Memory B cell (primary cell): Measurements from ENCODE around the gene UBP1.
"Not testable (repeated sequence)": the region's sequence is repeated elsewhere in the genome, so short reads cannot be mapped to it uniquely, and the experiment has no call there.

ENCODE experiments used
- ATAC-seq: fragments of 150-1000 bp; cut with Tn5 transposase; 2 replicates; pipeline ENCODE4 v1.10.0; 2021; ENCODE audit warnings: low read depth, mild to moderate bottlenecking, moderate library complexity
- DNase-seq, 2 donors: peaks; one replicate each; pipeline ENCODE4 v3.0.0; 2022; ENCODE audit warnings: low spot score in 2 of 2
- H3K27ac Mint-ChIP-seq: one replicate; pipeline ENCODE4 v1.8.0; 2022; ENCODE audit warnings: mild to moderate bottlenecking, moderate library complexity, mixed read lengths
- H3K27me3 Mint-ChIP-seq: one replicate; pipeline ENCODE4 v1.8.0; 2022; ENCODE audit warnings: mixed read lengths
- H3K36me3 Mint-ChIP-seq: one replicate; pipeline ENCODE4 v1.8.0; 2022; ENCODE audit warnings: mild to moderate bottlenecking, mixed read lengths
- H3K4me1 Mint-ChIP-seq: one replicate; pipeline ENCODE4 v1.8.0; 2022; ENCODE audit warnings: mixed read lengths
- H3K4me3 Mint-ChIP-seq: one replicate; pipeline ENCODE4 v1.8.0; 2022; ENCODE audit warnings: mild to moderate bottlenecking, moderate library complexity, mixed read lengths
- H3K9me3 Mint-ChIP-seq: one replicate; pipeline ENCODE4 v1.8.0; 2022; ENCODE audit warnings: mixed read lengths

The UBP1 gene

DNA sequence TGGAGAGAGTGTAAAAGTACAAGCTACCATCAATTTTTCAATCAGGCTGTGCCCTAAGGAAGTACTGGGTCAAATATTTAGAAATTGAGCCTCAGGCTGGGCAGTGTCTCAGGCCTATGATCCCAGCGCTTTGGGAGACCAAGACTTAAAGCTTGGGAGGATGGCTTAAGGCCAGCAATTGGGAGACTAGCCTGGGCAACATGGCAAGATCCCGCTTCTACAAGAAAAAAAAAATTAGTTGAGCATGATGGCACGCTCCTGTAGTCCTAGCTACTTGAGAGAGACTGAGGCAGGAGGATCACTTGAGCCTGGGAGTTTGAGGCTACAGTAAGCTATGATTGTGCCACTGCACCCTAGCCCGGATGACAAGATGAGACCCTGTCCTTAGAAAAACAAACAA lies 2.0 kb upstream of the UBP1 start:
- ATAC-seq (no peak), DNase-seq (no peak)
- H3K27me3 Mint-ChIP-seq, result no peaks in the 10 kb centered on the region
- peak overlapping the region; percentile 12 for H3K4me3 Mint-ChIP-seq
- no peaks in the 10 kb centered on the region for H3K36me3 Mint-ChIP-seq
- H3K9me3 Mint-ChIP-seq, result no peaks in the 10 kb centered on the region
- peak overlapping the region; percentile 100 for H3K27ac Mint-ChIP-seq
- H3K4me1 Mint-ChIP-seq, result peaks cover 18% of the 10 kb centered on the region

- Mint-ChIP-seq H3K9me3 (no peaks in the 10 kb centered on the region), H3K27me3 (no peaks in the 10 kb centered on the region), H3K4me1 (peaks cover 21% of the 10 kb centered on the region), H3K36me3 (no peaks in the 10 kb centered on the region), H3K27ac (peak overlapping the region; percentile 100), H3K4me3 (peak overlapping the region; percentile 100)
- no peak for DNase-seq
- peak; percentile 2 for ATAC-seq
These were observed 1.2 kb upstream of the UBP1 start for GRCh38 chr3:33441225-33441976.

DNA sequence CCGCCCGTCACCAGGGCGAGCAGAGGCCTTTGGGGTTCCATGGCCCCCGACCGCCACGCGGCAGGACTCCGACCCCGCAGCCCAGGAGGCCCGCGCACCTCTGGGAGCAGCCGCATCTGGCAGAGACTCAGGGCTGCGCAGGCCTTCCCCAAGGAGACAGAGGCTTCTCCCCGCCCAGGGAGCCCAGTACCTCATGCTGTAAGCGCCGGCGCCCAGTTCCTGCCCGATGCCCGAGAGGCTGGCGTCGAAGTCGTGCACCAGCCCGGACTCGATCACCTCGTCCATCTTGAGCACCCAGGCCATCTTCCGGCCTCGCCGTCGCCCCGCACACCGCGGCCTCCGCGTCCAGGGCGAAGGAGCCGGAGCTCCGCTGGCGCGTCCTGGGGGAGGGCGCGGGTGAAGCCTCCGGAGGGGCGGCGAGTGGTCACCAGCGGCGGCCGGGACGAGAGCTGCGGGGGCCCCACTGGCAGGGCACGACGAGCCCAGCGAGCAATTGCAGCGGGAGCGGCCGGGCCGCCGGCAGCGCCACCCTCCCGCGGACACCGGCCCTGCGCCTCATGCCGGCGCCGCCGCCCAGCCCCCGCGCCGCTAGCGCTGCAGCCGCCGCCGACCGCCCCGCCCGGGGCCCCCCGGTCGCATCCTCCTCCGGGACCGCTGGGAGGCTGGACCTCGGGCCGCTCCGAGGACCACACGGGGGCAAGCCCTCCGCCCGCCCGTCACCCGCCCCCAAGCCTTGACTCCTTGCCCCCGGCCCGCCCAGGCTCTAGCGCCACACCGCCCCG lies 468 bp downstream of the UBP1 start:
- H3K27ac Mint-ChIP-seq, result peak overlapping the region; percentile 100
- ATAC-seq (peak; percentile 18), DNase-seq (peak; percentile 23 to 68)
- peak overlapping the region; percentile 100 for H3K4me3 Mint-ChIP-seq
- no peaks in the 10 kb centered on the region for H3K27me3 Mint-ChIP-seq
- no peaks in the 10 kb centered on the region for H3K9me3 Mint-ChIP-seq
- H3K36me3 Mint-ChIP-seq, result no peaks in the 10 kb centered on the region
- H3K4me1 Mint-ChIP-seq, result peaks cover 26% of the 10 kb centered on the region

DNA sequence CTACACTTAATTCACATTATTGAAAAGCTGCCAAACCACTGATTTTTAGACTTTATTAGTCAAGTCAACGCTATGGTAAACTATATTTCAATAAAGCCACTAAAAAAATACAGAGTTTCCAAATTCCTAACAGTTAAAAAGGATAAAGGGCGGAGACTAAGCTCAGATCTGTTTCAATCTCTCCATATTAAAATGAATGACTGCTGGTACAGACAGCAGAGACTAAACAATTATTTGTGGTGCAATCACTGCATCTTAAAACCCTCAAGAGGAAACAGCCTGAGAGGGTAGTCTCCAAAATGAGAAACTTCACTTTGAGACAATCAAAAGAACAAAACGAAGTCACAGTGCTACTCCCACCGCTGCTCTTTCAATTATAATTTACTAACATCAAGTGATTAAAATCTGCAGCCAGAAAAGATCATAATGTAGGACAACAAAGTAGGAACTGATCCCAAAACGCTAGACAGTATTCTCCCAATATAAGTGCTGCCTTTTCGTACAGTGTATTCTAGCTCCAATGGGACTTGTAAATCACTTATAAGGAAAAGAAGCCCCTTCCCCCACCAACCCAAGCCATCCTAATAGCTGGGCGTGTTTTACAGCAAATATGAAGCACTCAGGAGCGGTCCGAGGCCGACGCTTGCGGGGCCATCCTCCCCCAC lies 1.2 kb downstream of the UBP1 start:
- peaks cover 26% of the 10 kb centered on the region for H3K4me1 Mint-ChIP-seq
- peak overlapping the region; percentile 89 for H3K27ac Mint-ChIP-seq
- ATAC-seq (no peak), DNase-seq (no peak)
- no peaks in the 10 kb centered on the region for H3K27me3 Mint-ChIP-seq
- H3K4me3 Mint-ChIP-seq, result peak overlapping the region; percentile 90
- H3K9me3 Mint-ChIP-seq, result no peaks in the 10 kb centered on the region
- H3K36me3 Mint-ChIP-seq, result no peaks in the 10 kb centered on the region

DNA sequence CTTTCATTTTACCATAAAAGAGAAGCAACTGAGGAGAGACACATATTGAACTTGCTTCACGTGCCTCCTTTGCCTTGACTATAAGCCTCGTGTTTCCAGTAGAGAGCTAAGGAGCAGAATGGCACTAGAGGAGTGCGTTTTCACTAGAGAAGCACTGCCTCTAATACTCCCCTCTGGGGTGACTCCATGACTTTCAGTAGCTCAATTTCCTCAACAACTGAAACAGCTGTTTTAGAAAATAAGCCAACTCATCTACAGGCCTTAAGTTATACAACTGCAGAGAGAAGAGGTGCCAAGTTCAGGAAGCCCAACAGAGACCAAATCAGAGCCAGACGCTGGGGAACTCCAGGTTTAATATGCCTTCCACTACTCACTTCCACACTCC lies 1.9 kb downstream of the UBP1 start:
- Mint-ChIP-seq H3K36me3 (no peaks in the 10 kb centered on the region), H3K27me3 (no peaks in the 10 kb centered on the region), H3K9me3 (no peaks in the 10 kb centered on the region), H3K4me1 (peaks cover 31% of the 10 kb centered on the region), H3K27ac (peak overlapping the region; percentile 89), H3K4me3 (peak overlapping the region; percentile 90)
- ATAC-seq, result no peak
- no peak for DNase-seq

DNA sequence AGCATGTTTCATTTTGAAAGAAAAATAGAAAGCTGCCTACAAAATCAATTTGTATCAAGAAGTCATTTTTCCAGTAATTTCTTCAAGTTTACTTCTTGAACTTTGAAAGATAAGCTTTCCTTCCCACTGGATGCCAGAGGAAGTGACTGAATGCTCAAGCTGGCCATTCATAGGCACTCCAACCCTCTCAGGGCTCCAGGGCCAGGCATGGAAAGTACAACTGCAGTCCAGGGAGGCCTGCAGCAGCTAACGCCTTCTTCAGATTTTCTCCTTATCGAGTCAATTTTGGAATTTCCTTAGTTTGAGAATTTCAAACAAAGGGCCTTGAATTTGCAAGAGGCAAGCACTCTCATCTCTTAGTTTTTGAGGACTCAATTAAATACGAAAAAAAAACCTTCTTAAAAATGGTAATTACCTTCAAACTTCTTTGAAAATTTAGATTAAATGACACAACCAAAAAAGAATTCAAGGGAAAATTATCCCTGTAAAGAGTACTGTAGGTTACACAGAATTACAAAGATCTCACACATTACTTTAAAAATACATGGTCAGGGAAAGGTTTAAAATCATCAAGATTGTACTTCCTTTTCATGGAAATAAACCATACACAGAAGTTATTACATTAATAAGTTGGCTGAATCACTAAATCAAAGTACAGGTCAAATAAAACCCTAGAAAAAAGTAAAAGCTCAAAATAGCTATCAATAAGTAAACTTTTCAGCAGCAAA lies 2.5 kb downstream of the UBP1 start:
- H3K36me3 Mint-ChIP-seq, result no peaks in the 10 kb centered on the region
- no peak for ATAC-seq
- no peaks in the 10 kb centered on the region for H3K27me3 Mint-ChIP-seq
- no peak for DNase-seq
- H3K9me3 Mint-ChIP-seq, result no peaks in the 10 kb centered on the region
- H3K4me1 Mint-ChIP-seq, result peaks cover 31% of the 10 kb centered on the region
- H3K4me3 Mint-ChIP-seq, result peak overlapping the region; percentile 90
- H3K27ac Mint-ChIP-seq, result peak overlapping the region; percentile 89

GRCh38 chr3:33433843-33434242 lies 6.4 kb downstream of the UBP1 start:
- Mint-ChIP-seq H3K27ac (no peak overlapping the region), H3K9me3 (no peaks in the 10 kb centered on the region), H3K4me1 (peaks cover 48% of the 10 kb centered on the region), H3K36me3 (no peaks in the 10 kb centered on the region), H3K27me3 (no peaks in the 10 kb centered on the region), H3K4me3 (no peak overlapping the region)
- DNase-seq, result no peak
- no peak for ATAC-seq

GRCh38 chr3:33430571-33430970 lies 9.6 kb downstream of the UBP1 start:
- H3K36me3 Mint-ChIP-seq, result no peaks in the 10 kb centered on the region
- DNase-seq (no peak), ATAC-seq (no peak)
- H3K9me3 Mint-ChIP-seq, result no peaks in the 10 kb centered on the region
- H3K4me3 Mint-ChIP-seq, result no peak overlapping the region
- peak overlapping the region; percentile 30 for H3K27ac Mint-ChIP-seq
- H3K27me3 Mint-ChIP-seq, result no peaks in the 10 kb centered on the region
- H3K4me1 Mint-ChIP-seq, result peaks cover 35% of the 10 kb centered on the region

GRCh38 chr3:33430061-33430460 lies 10.1 kb downstream of the UBP1 start:
- H3K4me3 Mint-ChIP-seq, result no peak overlapping the region
- no peak for ATAC-seq
- no peaks in the 10 kb centered on the region for H3K9me3 Mint-ChIP-seq

DNA sequence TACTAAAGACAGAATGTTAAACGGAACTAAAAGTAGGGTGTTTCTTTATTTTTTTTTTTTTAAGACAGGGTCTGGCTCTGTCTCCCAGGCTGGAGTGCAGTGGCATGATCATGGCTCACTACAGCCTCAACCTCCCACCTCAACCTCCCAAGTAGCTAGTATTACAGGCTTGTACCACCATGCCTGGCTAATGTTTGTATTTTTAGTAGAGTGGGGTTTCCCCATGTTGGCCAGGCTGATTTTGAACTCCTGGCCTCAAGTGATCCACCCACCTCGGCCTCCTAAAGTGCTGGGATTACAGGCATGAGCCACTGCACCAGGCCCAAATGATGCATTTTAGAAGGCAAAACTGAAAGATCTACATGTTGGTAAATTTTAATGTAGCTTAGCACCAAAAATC lies 10.9 kb downstream of the UBP1 start:
- not testable (repeated sequence) for ATAC-seq, H3K36me3 Mint-ChIP-seq, H3K4me3 Mint-ChIP-seq, H3K9me3 Mint-ChIP-seq, H3K27me3 Mint-ChIP-seq, DNase-seq
- peaks cover 32% of the 10 kb centered on the region for H3K4me1 Mint-ChIP-seq
- H3K27ac Mint-ChIP-seq, result peak overlapping the region; percentile 16

More at GRCh38 chr3:33430061-33430460, 10.1 kb downstream of the UBP1 start:
- DNase-seq, result no peak
- Mint-ChIP-seq H3K36me3 (peaks cover 2% of the 10 kb centered on the region), H3K27ac (peak overlapping the region; percentile 30), H3K4me1 (peaks cover 32% of the 10 kb centered on the region), H3K27me3 (no peaks in the 10 kb centered on the region)

DNA sequence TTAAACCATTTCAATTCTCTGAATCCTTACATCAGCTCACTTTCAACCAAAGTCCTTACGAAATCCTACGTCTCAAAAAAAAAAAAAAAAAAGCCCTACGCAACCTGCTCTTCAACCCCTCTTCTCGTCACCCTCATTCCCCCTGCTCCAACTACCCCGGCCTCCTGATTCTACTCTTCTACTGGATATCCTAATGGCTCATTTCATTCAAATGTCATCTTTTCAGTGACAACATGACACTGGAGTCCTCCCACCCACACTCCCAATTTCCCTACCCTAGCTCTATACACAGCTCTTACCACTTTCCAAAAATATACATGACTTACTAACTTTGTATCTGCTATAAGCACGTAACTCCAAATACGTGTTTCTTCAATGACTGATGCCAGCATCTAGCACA lies 11.5 kb downstream of the UBP1 start:
- no peaks in the 10 kb centered on the region for H3K27me3 Mint-ChIP-seq
- DNase-seq (no peak), ATAC-seq (no peak)
- H3K4me3 Mint-ChIP-seq, result no peak overlapping the region
- H3K36me3 Mint-ChIP-seq, result peaks cover 4% of the 10 kb centered on the region
- H3K27ac Mint-ChIP-seq, result peak overlapping the region; percentile 16
- H3K9me3 Mint-ChIP-seq, result no peaks in the 10 kb centered on the region
- H3K4me1 Mint-ChIP-seq, result peaks cover 31% of the 10 kb centered on the region

DNA sequence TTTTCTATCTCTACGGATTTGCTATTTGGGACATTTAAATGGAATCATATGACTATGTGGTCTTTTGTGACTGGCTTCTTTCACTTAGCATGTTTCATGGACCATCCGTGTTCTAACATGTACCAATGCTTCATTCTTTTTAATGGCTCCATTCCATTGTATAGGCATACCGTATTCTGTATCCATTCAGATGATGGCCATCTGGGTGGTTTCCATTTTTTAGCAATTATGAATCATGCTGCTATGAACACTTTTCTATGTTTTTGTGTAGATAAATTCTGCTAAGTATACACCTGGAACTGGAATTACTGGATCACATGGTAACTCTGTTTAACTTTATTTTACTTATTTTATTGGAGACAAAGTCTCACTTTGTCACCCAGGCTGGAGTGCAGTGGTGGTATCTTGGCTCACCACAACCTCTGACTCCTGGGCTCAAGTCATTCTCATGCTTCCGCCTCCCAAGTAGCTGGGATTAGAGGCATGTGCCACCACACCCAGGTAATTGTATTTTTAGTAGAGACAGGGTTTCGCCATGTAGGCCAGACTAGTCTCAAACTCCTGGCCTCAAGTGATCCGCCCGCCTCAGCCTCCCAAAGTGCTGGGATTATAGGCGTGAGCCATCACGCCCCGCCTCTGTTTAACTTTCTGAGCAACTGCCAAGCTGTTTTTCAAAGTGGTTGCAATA lies 13.4 kb downstream of the UBP1 start:
- peaks cover 11% of the 10 kb centered on the region for H3K36me3 Mint-ChIP-seq
- H3K4me3 Mint-ChIP-seq, result no peak overlapping the region
- no peaks in the 10 kb centered on the region for H3K27me3 Mint-ChIP-seq
- DNase-seq (no peak), ATAC-seq (no peak)
- H3K4me1 Mint-ChIP-seq, result peaks cover 27% of the 10 kb centered on the region
- no peaks in the 10 kb centered on the region for H3K9me3 Mint-ChIP-seq
- no peak overlapping the region for H3K27ac Mint-ChIP-seq

DNA sequence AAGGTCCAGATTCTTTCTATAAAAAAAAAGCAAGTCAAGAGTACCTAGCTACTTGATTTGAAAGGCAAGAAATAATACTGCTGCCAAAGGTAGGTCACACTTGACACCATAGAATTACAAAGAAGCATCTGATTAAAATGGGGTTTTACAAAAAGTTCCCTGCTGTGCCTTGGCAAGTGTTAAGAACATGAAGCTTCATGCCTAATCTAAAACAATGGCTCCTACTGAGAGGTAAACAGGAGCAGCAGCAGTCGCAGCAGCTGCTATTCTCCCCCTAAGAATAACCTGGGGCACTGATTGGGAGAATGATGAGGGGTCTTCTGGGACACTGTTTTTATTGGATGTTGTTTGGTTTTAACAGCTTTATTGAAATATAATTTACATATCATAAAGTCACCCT lies 14.1 kb downstream of the UBP1 start:
- Mint-ChIP-seq H3K36me3 (peaks cover 16% of the 10 kb centered on the region), H3K27ac (no peak overlapping the region), H3K4me3 (no peak overlapping the region), H3K27me3 (no peaks in the 10 kb centered on the region), H3K9me3 (no peaks in the 10 kb centered on the region), H3K4me1 (peaks cover 26% of the 10 kb centered on the region)
- ATAC-seq (no peak), DNase-seq (no peak)
